ENCODE measurements around the gene PARD6B.
"Not testable (repeated sequence)": the region's sequence is repeated elsewhere in the genome, so short reads cannot be mapped to it uniquely, and the experiment has no call there.

PARD6B gene

DNA sequence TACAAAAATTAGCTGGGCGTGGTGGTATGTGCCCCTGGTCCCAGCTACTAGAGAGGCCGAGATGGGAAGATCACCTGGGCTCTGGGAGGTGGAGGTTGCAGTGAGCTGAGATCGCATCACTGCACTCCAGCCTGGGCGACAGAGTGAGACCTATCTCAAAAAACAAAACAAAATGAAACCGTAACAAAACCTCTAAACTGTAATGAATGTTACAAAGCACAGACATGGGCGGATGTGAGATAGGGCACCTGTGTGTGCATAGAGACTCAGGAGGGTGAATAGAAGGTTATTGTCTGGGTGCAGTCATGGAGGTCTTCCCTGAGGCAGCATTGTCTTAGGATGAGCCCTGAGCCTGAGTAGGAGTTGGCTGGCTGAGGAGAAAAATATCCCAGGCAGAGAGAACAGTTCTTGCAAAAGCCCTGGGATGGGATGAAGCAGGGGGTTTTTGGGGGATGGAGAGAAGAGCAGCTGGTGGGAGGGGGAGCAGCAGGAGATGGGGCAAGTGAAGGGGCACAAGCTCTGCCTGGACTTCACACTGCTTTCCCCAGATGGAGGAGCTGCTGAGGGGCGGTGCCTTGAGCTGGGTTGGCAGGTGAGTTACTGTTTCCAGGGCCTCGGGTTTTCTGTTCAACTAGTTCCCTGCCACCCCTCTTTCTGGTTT lies 68.6 kb downstream of the PARD6B start:
- DNase-seq (ENCODE audit: low read depth), result no peak

DNA sequence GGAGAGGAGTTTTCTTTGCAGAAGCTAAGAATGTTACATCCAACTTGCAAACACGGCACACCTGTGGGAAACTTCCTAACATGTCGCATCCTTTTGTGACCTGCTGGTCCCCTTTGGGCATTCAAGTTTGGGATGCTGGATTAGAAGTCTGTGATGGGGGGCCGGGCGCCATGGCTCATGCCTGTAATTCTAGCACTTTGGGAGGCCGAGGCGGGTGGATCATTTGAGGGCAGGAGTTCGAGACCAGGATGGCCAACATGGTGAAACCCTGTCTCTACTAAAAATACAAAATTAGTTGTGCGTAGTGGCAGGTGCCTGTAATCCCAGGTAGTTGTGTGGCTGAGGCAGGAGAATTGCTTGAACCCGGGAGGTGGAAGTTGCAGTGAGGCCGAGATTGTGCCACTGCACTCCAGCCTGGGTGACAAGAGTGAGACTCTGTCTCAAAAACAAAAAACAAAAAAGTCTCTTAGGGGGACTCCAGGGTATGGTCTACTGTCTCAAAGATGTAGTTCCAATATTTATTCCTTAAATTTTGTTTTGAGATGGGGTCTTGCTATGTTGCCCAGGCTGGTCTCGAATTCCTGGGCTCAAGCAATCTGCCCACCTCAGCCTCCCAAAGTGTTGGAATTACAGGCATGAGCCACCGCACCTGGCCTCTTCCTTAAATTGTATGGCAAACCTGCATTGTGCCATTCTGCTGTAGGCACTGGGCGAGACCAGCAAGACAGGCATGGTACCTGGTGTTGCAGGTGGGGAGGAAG lies 69.8 kb downstream of the PARD6B start:
- DNase-seq (ENCODE audit: low read depth), result not testable (repeated sequence)

DNA sequence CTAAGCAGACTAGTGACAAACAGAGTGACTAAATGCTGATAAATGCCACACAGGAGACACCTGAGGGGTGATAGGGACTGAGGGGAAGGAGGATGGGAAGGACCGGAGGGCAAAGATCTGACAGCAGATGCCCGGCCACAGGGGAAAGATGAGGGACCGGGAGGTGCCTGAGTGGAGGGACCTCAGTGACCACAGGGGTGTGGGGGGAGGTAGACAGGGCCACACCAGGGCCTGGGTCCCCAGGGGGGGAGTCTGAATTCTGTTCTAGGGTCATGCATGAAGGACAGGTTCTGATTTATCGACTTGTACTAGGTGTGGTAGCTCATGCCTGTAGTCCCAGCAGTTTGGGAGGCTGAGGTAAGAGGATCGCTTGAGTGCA lies 70.4 kb downstream of the PARD6B start:
- no peak for DNase-seq (ENCODE audit: low read depth)

DNA sequence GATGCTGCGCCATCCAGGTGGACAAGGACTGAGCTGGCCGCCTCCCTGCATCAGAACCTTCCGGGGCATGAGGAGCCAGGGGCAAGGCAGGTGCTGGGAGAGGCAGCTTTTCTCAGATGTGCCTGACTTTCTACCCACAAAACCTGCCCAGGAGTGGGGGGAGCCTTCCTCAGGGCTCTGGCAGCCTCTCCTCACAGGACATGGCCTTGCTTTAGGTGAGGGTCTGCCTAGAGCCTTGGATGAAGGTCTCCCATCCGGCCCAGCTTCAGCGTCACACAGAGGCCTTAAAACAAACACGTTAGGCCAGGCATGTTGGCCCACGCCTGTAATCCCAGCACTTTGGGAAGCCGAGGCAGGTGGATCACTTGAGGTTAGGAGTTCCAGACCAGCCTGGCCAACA lies 70.9 kb downstream of the PARD6B start:
- DNase-seq (ENCODE audit: low read depth), result no peak

DNA sequence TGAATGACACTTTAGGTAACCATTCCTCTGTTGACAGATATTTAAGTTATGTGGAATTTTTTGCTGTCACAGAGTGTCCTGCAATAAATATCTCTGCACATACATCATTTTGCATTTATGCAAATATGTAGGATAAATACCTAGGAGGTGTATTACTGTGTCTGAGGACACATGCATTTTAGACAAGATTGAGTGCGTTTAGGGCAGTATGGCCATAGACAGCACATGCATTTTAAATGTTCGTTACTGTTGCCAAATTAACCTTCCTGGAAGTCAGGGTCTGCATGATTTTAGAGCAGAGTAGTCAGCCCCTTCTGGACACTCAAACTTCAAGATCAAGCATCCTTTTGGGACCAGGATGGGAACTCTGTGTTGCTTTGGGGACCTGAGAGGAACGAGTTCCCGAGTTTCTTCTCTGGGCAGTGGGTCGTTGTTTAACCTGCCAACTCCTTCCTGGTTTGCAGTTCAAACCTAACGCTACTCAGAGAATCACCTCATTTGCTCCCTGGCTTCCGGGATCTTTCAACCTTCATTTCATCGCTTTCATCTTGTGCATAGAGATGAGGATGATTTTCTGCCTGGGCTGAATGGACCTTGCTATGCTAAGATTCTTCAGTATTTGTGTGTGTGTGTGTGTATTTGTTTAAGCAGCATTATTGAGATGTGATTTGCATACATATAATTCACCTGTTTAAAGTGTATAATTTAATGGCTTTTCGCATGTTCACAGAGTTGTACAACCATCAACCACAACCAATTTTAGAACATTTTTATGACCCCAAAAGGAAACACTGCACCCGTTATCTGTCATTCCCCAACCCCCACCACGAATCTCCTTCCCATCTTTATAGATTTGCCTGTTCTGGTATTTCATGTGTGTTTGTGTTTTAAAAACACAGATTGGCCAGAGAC lies 73.3 kb downstream of the PARD6B start:
- no peak for DNase-seq (ENCODE audit: low read depth)

DNA sequence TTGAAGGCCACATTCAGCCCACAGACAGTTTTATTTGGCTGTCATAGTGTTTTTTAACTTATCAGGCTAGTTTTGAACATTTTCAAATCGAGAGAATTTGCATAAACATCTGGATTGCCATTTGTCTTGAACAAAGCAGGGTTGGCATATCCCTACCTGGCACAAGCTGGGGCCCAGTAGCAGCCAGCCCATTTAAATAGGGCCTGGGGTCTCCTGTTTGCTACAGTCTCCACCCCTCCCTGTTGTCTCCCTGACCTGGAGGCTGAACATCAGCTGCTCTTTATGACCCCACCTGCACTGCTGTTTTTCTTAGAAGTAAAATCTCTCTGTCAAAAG lies 73.9 kb downstream of the PARD6B start:
- DNase-seq (ENCODE audit: low read depth), result no peak

DNA sequence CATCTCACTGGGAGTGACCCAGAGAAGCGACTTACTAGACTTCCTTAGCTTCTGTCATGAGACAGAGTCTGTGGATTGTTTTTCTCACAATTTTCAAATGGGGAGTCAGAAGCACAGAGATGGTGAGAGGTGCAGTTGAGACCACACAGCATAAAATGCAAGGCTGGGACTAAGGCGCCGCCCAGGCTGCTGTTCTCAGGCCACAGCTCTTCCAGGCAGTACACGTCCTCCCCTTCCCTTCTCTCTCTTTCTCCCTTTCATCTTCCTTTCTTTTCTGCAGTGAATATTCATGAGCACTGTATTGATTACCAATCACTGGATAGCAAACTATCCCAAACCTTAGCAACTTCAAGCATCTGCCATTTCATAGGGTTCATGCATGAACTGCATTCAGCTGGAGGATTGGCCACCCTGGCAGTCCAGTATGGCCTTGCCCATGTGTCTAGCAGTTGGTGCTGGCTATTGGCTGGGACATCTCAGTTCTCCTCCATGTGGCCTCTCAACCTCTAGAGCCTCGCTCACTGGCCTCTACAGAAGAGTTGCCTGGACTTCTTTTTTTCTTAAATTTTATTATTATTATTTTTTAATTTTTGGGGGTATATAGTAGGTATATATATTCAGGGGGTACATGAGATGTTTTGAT lies 74.9 kb downstream of the PARD6B start:
- no peak for DNase-seq (ENCODE audit: low read depth)

All from stimulated activated CD8-positive, alpha-beta memory T cell treated with anti-CD3 and anti-CD28 coated beads, Interleukin-12 subunit alpha, Interleukin-12 subunit beta, amount 100 ng/mL, for 1 hour (primary cell).